ENCODE measurements around the gene TMEM53. TPM values are rescaled to one million over a fixed set of nuclear protein-coding genes. Genes with fewer than 3 reads are reported as not detected.

TMEM53 gene
- total and polyA plus RNA-seq, 2 donors (not counting 3 experiments of a cell fraction or from before 2014, with no cell fraction given) = 5.3 to 16.5 TPM

GRCh38 chr1:44609412-44609767 lies 64.9 kb downstream of the TMEM53 start:
- Histone ChIP-seq H3K4me1 (ENCODE audit: control insufficient read depth, extremely low read depth, insufficient read depth, low read length) (no peaks in the 10 kb centered on the region), H3K4me2 (ENCODE audit: insufficient read depth, low read length) (no peak overlapping the region), H2AFZ (ENCODE audit: low read depth, low read length) (no peak overlapping the region), H4K20me1 (replicated peaks; ENCODE audit: control insufficient read depth, extremely low read depth, insufficient read depth, low read length) (no peaks in the 10 kb centered on the region), H3K4me3 (replicated peaks in 1 of 3; ENCODE audit: insufficient read depth in 1 of 3, low read depth in 1 of 3, low read length in 3 of 3) (no peak overlapping the region), H3K27me3 (ENCODE audit: control insufficient read depth in 2 of 2, insufficient read depth in 2 of 2, low read length in 2 of 2) (peaks cover 6 to 7% of the 10 kb centered on the region in 2 experiments), H3K27ac (ENCODE audit: insufficient read depth, low read depth, low read length) (no peak overlapping the region), H3K9me1 (replicated peaks; ENCODE audit: control insufficient read depth, extremely low read depth, insufficient read depth, low read length) (no peaks in the 10 kb centered on the region), H3K36me3 (ENCODE audit: control insufficient read depth in 2 of 2, extremely low read depth in 1 of 2, insufficient read depth in 2 of 2, low read length in 2 of 2) (no peaks in the 10 kb centered on the region), H3K9ac (replicated peaks; ENCODE audit: extremely low read depth, insufficient read depth, low read length) (no peak overlapping the region), H3K79me2 (ENCODE audit: control insufficient read depth, insufficient read depth, low read length) (no peaks in the 10 kb centered on the region), H3K9me3 (replicated peaks; ENCODE audit: control insufficient read depth, insufficient read depth, low read length) (no peaks in the 10 kb centered on the region)
- BruUV-seq (replicated peaks) = no TSS peak
- DNase-seq (ENCODE audit: low read depth, low spot score) = peak; percentile 18
- CTCF ChIA-PET = interaction anchor here (0.9 to 5.8 kb wide), 11 partner anchors 10 to 232 kb away, joined by 3 to 109 read pairs (median 4); no protein-coding TSS in a partner anchor
- no peak for TF ChIP-seq POLR2AphosphoS5 (IDR thresholded peaks at IDR 0.05; ENCODE audit: insufficient read depth, low read depth, low read length)
- no peak for TF ChIP-seq JUN (IDR thresholded peaks at IDR 0.05; ENCODE audit: borderline replicate concordance, insufficient read depth, insufficient read length, low read depth)
- TF ChIP-seq, protein P1, sequence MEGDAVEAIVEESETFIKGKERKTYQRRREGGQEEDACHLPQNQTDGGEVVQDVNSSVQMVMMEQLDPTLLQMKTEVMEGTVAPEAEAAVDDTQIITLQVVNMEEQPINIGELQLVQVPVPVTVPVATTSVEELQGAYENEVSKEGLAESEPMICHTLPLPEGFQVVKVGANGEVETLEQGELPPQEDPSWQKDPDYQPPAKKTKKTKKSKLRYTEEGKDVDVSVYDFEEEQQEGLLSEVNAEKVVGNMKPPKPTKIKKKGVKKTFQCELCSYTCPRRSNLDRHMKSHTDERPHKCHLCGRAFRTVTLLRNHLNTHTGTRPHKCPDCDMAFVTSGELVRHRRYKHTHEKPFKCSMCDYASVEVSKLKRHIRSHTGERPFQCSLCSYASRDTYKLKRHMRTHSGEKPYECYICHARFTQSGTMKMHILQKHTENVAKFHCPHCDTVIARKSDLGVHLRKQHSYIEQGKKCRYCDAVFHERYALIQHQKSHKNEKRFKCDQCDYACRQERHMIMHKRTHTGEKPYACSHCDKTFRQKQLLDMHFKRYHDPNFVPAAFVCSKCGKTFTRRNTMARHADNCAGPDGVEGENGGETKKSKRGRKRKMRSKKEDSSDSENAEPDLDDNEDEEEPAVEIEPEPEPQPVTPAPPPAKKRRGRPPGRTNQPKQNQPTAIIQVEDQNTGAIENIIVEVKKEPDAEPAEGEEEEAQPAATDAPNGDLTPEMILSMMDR (IDR thresholded peaks at IDR 0.05; ENCODE audit: extremely low read depth in 1 of 2, insufficient read depth in 1 of 2, low read depth in 1 of 2, low read length in 2 of 2) = peak; percentile 24 to 55
- no peak for TF ChIP-seq EZH2 (IDR thresholded peaks at IDR 0.05; ENCODE audit: borderline replicate concordance, low read depth, low read length, severe bottlenecking)
- no peak for TF ChIP-seq GATA2 (IDR thresholded peaks at IDR 0.05; ENCODE audit: insufficient read depth, insufficient read length, low read depth, low read length)
- no peak for TF ChIP-seq FOS (IDR thresholded peaks at IDR 0.05; ENCODE audit: borderline replicate concordance, insufficient read depth, low read length)
- TF ChIP-seq MYC (IDR thresholded peaks at IDR 0.05; ENCODE audit: low read depth, low read length) = no peak
- no peak for TF ChIP-seq POLR2A (IDR thresholded peaks at IDR 0.05; ENCODE audit: low read depth, low read length)
- TF ChIP-seq, protein P2, sequence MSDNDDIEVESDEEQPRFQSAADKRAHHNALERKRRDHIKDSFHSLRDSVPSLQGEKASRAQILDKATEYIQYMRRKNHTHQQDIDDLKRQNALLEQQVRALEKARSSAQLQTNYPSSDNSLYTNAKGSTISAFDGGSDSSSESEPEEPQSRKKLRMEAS (IDR thresholded peaks at IDR 0.05; ENCODE audit: insufficient read depth, insufficient read length) = no peak
- dilution Hi-C loops (cut with MboI; ENCODE audit: extremely low pct_ligation_motif_present, low sequenced_read_pairs) = no loop called here
- POLR2A ChIA-PET = no interaction called here
- FAIRE-seq = peak; percentile 71
- intact Hi-C loops (cut with micrococcal nuclease) = loop anchor here (1.0 kb wide), 1 partner anchor 43 kb away; no protein-coding TSS in a partner anchor

Data from endothelial cell of umbilical vein (primary cell).